A549 (cell line): ENCODE results near the gene OR3A2. TPM values are rescaled to one million over a fixed set of nuclear protein-coding genes. Genes with fewer than 3 reads are reported as not detected.

Source experiments
- ATAC-seq, 2 experiments: fragments of 200-7000 bp in 1 of 2; fragments of >200 bp in 1 of 2; cut with Nextera tagmentation in 1 of 2; cut with Tn5 transposase in 1 of 2; 3 replicates each; pipeline versions ENCODE4 v1.8.0 to v1.9.1; 2018 to 2020; ENCODE audit warnings: mild to moderate bottlenecking in 1 of 2, moderate library complexity in 1 of 2
- CTCF ChIA-PET: fragments of 300-600 bp; sonication (Branson Sonifier 250); formaldehyde crosslinking; extraction: SDS; loops from one replicate; lab custom pipeline; 2021; ENCODE audit warnings: antibody characterized with exemption, inconsistent platforms; lab: Yijun Ruan, JAX
- POLR2A ChIA-PET: fragments of 350-600 bp; formaldehyde crosslinking; extraction: SDS; loops from one replicate; lab custom pipeline; 2021; ENCODE audit warnings: antibody characterized with exemption, inconsistent platforms; lab: Yijun Ruan, JAX
- DNase-seq, 2 experiments: peaks; one replicate each; pipeline versions ENCODE4 v3.0.0 to v3.0.0-alpha.2; 2011 to 2016; ENCODE audit warnings: low read depth in 1 of 2, low spot score in 1 of 2
- FAIRE-seq: peaks from 2 replicates; lab custom pipeline; 2011; peaks lifted over from hg19 to GRCh38; lab: Jason Lieb, UNC
- H3K27ac ChIP-seq, 2 experiments: fragments of >200 bp; sonication (Bioruptor Twin); formaldehyde crosslinking; 3 replicates each; pipeline ENCODE4 v1.5.1; 2016 to 2017
- H3K4me1 ChIP-seq: fragments of >200 bp; sonication (Bioruptor Twin); formaldehyde crosslinking; 3 replicates; pipeline ENCODE4 v1.6.1; 2016
- H3K4me2 ChIP-seq: fragments of >200 bp; sonication (Bioruptor Twin); formaldehyde crosslinking; 3 replicates; pipeline ENCODE4 v1.6.1; 2016
- H3K4me3 ChIP-seq: fragments of >200 bp; sonication (Bioruptor Twin); formaldehyde crosslinking; 3 replicates; pipeline ENCODE4 v1.5.1; 2016
- H3K9me3 ChIP-seq: fragments of >200 bp; sonication (Bioruptor Twin); formaldehyde crosslinking; 3 replicates; pipeline ENCODE4 v1.6.1; 2016
- CHD4 ChIP-seq: fragments of 200-600 bp; sonication (generic); IDR thresholded peaks from 2 replicates; pipeline ENCODE4 v1.6.1; 2016; ENCODE audit warnings: antibody characterized with exemption, mild to moderate bottlenecking, borderline replicate concordance
- EP300 ChIP-seq, 2 experiments: fragments of >200 bp; sonication (Bioruptor Twin); formaldehyde crosslinking; IDR thresholded peaks; 2 replicates in 1 of 2; 3 replicates in 1 of 2; pipeline ENCODE4 v1.6.1; 2016 to 2017
- GATA3 ChIP-seq: IDR thresholded peaks from 2 replicates; pipeline ENCODE4 v1.6.1; 2012; ENCODE audit warnings: borderline replicate concordance
- KDM5A ChIP-seq: fragments of 200-600 bp; sonication (generic); IDR thresholded peaks from 2 replicates; pipeline ENCODE4 v1.6.1; 2016; ENCODE audit warnings: antibody characterized with exemption, mild to moderate bottlenecking
- MAZ ChIP-seq: fragments of 150-350 bp; IDR thresholded peaks from 2 replicates; pipeline ENCODE4 v1.6.1; 2014; ENCODE audit warnings: antibody characterized with exemption, low read depth, low read length, borderline replicate concordance
- NPAS2 ChIP-seq: fragments of 250-450 bp; sonication (Bioruptor Pico); IDR thresholded peaks from 2 replicates; pipeline ENCODE4 v1.8.0; 2022; ENCODE audit warnings: mild to moderate bottlenecking, moderate library complexity, borderline replicate concordance
- POLR2A ChIP-seq: IDR thresholded peaks from 2 replicates; pipeline ENCODE4 v1.6.1; 2012; ENCODE audit warnings: mild to moderate bottlenecking, low read length
- POLR2AphosphoS2 ChIP-seq: conservative IDR thresholded peaks from 2 replicates; pipeline ENCODE4 v1.6.1; 2012; ENCODE audit warnings: low read length, improper control_type of control experiment, inconsistent platforms
- RFX5 ChIP-seq: fragments of 450-650 bp; IDR thresholded peaks from 2 replicates; pipeline ENCODE4 v1.7.1; 2014; ENCODE audit warnings: antibody characterized with exemption, mild to moderate bottlenecking, moderate library complexity
- TFCP2L1 ChIP-seq: fragments of 250-450 bp; sonication (Bioruptor Pico); IDR thresholded peaks from 2 replicates; pipeline ENCODE4 v1.5.0; 2021; ENCODE audit warnings: mild to moderate bottlenecking
- TP53 ChIP-seq: fragments of 250-450 bp; sonication (Bioruptor Pico); IDR thresholded peaks from 2 replicates; pipeline ENCODE4 v1.5.0; 2021; ENCODE audit warnings: mild to moderate bottlenecking, moderate library complexity
- ZC3H11A ChIP-seq: fragments of 450-650 bp; IDR thresholded peaks from 2 replicates; pipeline ENCODE4 v1.6.1; 2014; ENCODE audit warnings: antibody characterized with exemption, mild to moderate bottlenecking
- ZNF302 ChIP-seq: fragments of 250-450 bp; sonication (Bioruptor Pico); IDR thresholded peaks from 2 replicates; pipeline ENCODE4 v1.9.0; 2021; ENCODE audit warnings: inconsistent platforms, mild to moderate bottlenecking, moderate library complexity
- ZSCAN20 ChIP-seq: fragments of 250-450 bp; sonication (Bioruptor Pico); IDR thresholded peaks from 2 replicates; pipeline ENCODE4 v1.8.0; 2022; ENCODE audit warnings: mild to moderate bottlenecking, moderate library complexity
- WGBS: methylation state at CpG from one replicate; pipeline ENCODE4 v1.1.6; 2017; ENCODE audit errors: missing lambda C conversion rate; 5-methylcytosine and 5-hydroxymethylcytosine counted together
- polyA plus RNA-seq, 4 experiments: library from polyadenylated mRNA; depleted of rRNA in 3 of 4; stranded (reverse); fragments of >200 nt; fragmentation: RNase III in 1 of 4; extraction: RNeasy Plus Mini Kit Qiagen cat#74134 plus additional on column Dnase treatment in 1 of 4; gene quantifications; 2 replicates in 3 of 4; 3 replicates in 1 of 4; pipeline ENCODE4 v1.2.3, GENCODE V29; 2011 to 2017
- TF ChIP-seq, protein P1 (sequence below): IDR thresholded peaks from 2 replicates; pipeline ENCODE4 v1.6.1; 2012
- TF ChIP-seq, protein P2 (sequence below): fragments of 200-600 bp; sonication (generic); IDR thresholded peaks from 2 replicates; pipeline ENCODE4 v1.6.1; 2016; ENCODE audit warnings: antibody characterized with exemption, mild to moderate bottlenecking, moderate library complexity
- TF ChIP-seq, protein P3 (sequence below): fragments of >200 bp; sonication (Bioruptor Twin); formaldehyde crosslinking; IDR thresholded peaks from 3 replicates; pipeline ENCODE4 v1.5.1; 2016
- TF ChIP-seq, protein P4 (sequence below): fragments of 250-450 bp; sonication (Bioruptor Pico); IDR thresholded peaks from 2 replicates; pipeline ENCODE4 v1.5.0; 2021; ENCODE audit warnings: mild to moderate bottlenecking, moderate library complexity, borderline replicate concordance
- TF ChIP-seq, protein P5 (sequence below): fragments of >200 bp; sonication (Bioruptor Twin); formaldehyde crosslinking; IDR thresholded peaks from 2 replicates; pipeline ENCODE4 v1.6.1; 2016

Gene OR3A2
- polyA plus RNA-seq, 2 of the 4 experiments (the other 2 are of a cell fraction) = not detected

DNA sequence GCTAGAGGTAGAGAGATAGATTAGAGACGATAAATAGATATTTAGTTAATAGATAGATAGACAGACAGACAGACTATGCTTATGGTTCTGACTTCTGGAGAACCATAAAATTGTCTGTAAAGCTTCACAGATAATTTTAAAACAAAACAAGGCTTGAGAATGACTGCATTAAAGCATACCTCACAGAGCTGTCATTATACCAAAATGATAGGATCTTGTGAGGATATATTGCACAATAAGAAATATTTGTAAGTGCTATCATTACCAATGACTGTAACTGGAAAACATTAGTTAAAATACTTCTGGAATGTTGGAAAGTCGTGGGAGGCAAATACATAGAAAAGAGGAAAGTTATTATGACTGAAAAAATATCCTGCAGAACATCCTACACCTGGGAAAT is 15.7 kb upstream of the OR3A2 start:
- no peak overlapping the region for H3K4me2 ChIP-seq
- no peak overlapping the region for H3K27ac ChIP-seq
- no peaks in the 10 kb centered on the region for H3K4me1 ChIP-seq
- FAIRE-seq = peak; percentile 32
- H3K4me3 ChIP-seq = no peak overlapping the region
- no peaks in the 10 kb centered on the region; the same call in 2 of the 3 replicates for H3K9me3 ChIP-seq
- DNase-seq = no peak
- ATAC-seq = no peak
- 0% methylated on average over 2 of the region's 2 CpGs for WGBS
- ChIA-PET CTCF (no interaction called here), POLR2A (no interaction called here)
- TF ChIP-seq, protein P1, sequence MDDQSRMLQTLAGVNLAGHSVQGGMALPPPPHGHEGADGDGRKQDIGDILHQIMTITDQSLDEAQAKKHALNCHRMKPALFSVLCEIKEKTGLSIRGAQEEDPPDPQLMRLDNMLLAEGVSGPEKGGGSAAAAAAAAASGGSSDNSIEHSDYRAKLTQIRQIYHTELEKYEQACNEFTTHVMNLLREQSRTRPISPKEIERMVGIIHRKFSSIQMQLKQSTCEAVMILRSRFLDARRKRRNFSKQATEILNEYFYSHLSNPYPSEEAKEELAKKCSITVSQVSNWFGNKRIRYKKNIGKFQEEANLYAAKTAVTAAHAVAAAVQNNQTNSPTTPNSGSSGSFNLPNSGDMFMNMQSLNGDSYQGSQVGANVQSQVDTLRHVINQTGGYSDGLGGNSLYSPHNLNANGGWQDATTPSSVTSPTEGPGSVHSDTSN = no peak
- no peak for TF ChIP-seq POLR2AphosphoS2
- TF ChIP-seq MAZ = no peak
- TF ChIP-seq KDM5A = no peak
- TF ChIP-seq, all 56 proteins: peak for 0

DNA sequence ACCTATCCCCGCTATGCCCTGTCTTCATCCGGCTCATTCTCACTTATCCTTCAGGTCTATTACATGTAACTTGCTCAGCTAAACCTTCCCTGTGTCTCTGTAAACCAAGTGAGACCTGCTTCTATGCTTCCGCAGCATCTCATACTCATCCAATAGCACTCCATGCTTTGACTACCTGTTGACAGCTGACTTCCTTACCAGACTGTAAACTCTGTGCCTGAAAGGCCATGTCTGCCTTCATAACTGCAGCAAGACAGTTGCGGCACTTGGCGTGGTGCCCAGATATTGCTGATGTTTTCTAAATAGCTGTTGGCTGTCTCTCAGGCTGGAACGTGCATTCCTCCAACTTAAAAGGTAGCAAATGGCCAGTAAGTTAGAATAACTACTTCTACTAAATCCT is 13.9 kb upstream of the OR3A2 start:
- FAIRE-seq (no peak), ATAC-seq (no peak), DNase-seq (no peak)
- ChIA-PET CTCF (no interaction called here), POLR2A (no interaction called here)
- no peak for TF ChIP-seq POLR2A
- TF ChIP-seq TFCP2L1 (CRISPR knock-in tag) = no peak
- TF ChIP-seq, protein P2, sequence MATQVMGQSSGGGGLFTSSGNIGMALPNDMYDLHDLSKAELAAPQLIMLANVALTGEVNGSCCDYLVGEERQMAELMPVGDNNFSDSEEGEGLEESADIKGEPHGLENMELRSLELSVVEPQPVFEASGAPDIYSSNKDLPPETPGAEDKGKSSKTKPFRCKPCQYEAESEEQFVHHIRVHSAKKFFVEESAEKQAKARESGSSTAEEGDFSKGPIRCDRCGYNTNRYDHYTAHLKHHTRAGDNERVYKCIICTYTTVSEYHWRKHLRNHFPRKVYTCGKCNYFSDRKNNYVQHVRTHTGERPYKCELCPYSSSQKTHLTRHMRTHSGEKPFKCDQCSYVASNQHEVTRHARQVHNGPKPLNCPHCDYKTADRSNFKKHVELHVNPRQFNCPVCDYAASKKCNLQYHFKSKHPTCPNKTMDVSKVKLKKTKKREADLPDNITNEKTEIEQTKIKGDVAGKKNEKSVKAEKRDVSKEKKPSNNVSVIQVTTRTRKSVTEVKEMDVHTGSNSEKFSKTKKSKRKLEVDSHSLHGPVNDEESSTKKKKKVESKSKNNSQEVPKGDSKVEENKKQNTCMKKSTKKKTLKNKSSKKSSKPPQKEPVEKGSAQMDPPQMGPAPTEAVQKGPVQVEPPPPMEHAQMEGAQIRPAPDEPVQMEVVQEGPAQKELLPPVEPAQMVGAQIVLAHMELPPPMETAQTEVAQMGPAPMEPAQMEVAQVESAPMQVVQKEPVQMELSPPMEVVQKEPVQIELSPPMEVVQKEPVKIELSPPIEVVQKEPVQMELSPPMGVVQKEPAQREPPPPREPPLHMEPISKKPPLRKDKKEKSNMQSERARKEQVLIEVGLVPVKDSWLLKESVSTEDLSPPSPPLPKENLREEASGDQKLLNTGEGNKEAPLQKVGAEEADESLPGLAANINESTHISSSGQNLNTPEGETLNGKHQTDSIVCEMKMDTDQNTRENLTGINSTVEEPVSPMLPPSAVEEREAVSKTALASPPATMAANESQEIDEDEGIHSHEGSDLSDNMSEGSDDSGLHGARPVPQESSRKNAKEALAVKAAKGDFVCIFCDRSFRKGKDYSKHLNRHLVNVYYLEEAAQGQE = no peak
- no peak for TF ChIP-seq NPAS2 (CRISPR knock-in tag)
- no peak for TF ChIP-seq CHD4
- TF ChIP-seq ZC3H11A = no peak
- no peak for TF ChIP-seq EP300 (IDR thresholded peaks at IDR 0.05)
- no peaks in the 10 kb centered on the region for H3K9me3 ChIP-seq
- H3K4me2 ChIP-seq = no peak overlapping the region
- H3K4me1 ChIP-seq = no peaks in the 10 kb centered on the region
- no peak overlapping the region for H3K4me3 ChIP-seq
- H3K27ac ChIP-seq = no peak overlapping the region
- WGBS = 2% methylated on average over 6 of the region's 6 CpGs

DNA sequence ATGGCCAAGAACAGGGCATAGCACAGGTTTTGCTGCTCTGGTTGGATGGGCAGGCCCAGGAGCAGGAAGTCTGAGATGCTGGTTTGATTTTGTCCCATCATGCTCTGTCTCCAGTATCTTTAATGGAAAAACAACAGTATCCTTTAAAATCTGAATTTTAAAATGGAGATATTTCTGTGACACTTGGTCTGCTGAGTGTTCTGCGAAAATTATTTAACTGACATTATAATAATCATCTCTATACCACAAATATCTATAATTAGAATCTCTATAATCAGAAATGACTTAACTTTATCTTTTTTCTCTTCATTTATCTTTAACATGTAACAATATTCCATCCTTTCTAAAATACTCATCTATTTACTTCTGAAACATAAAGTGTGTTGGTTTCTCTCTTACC is 12.2 kb upstream of the OR3A2 start, which contains the start of gene OR1E1:
Gene OR1E1 (minus strand): TSS at position 101 of the 400 bp plus-strand sequence. CDS start 0 bp downstream, at position 101.
- POLR2A ChIA-PET = no interaction called here
- H3K4me1 ChIP-seq = no peaks in the 10 kb centered on the region
- CTCF ChIA-PET = no interaction called here
- TF ChIP-seq, protein P3, sequence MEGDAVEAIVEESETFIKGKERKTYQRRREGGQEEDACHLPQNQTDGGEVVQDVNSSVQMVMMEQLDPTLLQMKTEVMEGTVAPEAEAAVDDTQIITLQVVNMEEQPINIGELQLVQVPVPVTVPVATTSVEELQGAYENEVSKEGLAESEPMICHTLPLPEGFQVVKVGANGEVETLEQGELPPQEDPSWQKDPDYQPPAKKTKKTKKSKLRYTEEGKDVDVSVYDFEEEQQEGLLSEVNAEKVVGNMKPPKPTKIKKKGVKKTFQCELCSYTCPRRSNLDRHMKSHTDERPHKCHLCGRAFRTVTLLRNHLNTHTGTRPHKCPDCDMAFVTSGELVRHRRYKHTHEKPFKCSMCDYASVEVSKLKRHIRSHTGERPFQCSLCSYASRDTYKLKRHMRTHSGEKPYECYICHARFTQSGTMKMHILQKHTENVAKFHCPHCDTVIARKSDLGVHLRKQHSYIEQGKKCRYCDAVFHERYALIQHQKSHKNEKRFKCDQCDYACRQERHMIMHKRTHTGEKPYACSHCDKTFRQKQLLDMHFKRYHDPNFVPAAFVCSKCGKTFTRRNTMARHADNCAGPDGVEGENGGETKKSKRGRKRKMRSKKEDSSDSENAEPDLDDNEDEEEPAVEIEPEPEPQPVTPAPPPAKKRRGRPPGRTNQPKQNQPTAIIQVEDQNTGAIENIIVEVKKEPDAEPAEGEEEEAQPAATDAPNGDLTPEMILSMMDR = no peak
- no peak for TF ChIP-seq TP53
- TF ChIP-seq, protein P4, sequence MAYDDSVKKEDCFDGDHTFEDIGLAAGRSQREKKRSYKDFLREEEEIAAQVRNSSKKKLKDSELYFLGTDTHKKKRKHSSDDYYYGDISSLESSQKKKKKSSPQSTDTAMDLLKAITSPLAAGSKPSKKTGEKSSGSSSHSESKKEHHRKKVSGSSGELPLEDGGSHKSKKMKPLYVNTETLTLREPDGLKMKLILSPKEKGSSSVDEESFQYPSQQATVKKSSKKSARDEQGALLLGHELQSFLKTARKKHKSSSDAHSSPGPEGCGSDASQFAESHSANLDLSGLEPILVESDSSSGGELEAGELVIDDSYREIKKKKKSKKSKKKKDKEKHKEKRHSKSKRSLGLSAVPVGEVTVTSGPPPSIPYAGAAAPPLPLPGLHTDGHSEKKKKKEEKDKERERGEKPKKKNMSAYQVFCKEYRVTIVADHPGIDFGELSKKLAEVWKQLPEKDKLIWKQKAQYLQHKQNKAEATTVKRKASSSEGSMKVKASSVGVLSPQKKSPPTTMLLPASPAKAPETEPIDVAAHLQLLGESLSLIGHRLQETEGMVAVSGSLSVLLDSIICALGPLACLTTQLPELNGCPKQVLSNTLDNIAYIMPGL (CRISPR knock-in tag) = no peak
- no peak for TF ChIP-seq NPAS2 (CRISPR knock-in tag)
- TF ChIP-seq, protein P5, sequence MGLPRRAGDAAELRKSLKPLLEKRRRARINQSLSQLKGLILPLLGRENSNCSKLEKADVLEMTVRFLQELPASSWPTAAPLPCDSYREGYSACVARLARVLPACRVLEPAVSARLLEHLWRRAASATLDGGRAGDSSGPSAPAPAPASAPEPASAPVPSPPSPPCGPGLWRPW = no peak
- no peak for TF ChIP-seq ZNF302 (CRISPR knock-in tag)
- TF ChIP-seq ZSCAN20 (CRISPR knock-in tag) = no peak
- no peak for TF ChIP-seq GATA3
- TF ChIP-seq RFX5 = no peak
- no peak within 1 kb of the TSS for H3K27ac ChIP-seq
- FAIRE-seq = no peak
- no peaks in the 10 kb centered on the region for H3K9me3 ChIP-seq
- no peak for ATAC-seq
- no peak within 1 kb of the TSS for H3K4me3 ChIP-seq
- no peak for DNase-seq
- 22% methylated on average over 1 of the region's 1 CpG for WGBS
- H3K4me2 ChIP-seq = no peak within 1 kb of the TSS
